SK-N-SH (cell line): ENCODE results near the gene DDX54. TPM values are rescaled to one million over a fixed set of nuclear protein-coding genes. Genes with fewer than 3 reads are reported as not detected.
A peak's percentile ranks its signal among the peaks of the same experiment; 100 is the strongest.

Source experiments
- CTCF ChIA-PET: fragments of 300-600, 350-600 bp; formaldehyde crosslinking; extraction: SDS; loops from one replicate; lab custom pipeline; 2021; lab: Yijun Ruan, JAX
- POLR2A ChIA-PET: fragments of 350-600 bp; sonication (Branson Sonifier 250); formaldehyde crosslinking; extraction: SDS; loops from one replicate; lab custom pipeline; 2020; ENCODE audit warnings: antibody characterized with exemption, inconsistent platforms; lab: Yijun Ruan, JAX
- DNase-seq: peaks from one replicate; pipeline ENCODE4 v3.0.0; 2012
- H2AFZ ChIP-seq: fragments of 200-600 bp; sonication (generic); 2 replicates; pipeline ENCODE4 v1.8.1; 2016; ENCODE audit warnings: antibody characterized with exemption, mild to moderate bottlenecking, low read depth
- H3F3A ChIP-seq: fragments of 200-600 bp; sonication (generic); replicated peaks from 2 replicates; pipeline ENCODE3; 2016; ENCODE audit warnings: antibody characterized with exemption, mild to moderate bottlenecking; ENCODE audit not compliant: insufficient read depth
- H3K27ac ChIP-seq, 2 experiments: fragments of 200-500 bp in 1 of 2; fragments of 200-600 bp in 1 of 2; sonication (Bioruptor generic) in 1 of 2; sonication (generic), shearing (Covaris generic) in 1 of 2; 2 replicates each; pipeline versions ENCODE4 v1.5.1 to v1.6.1; 2014 to 2016; ENCODE audit warnings: low read depth in 2 of 2, inconsistent platforms in 1 of 2, low read length in 1 of 2, mild to moderate bottlenecking in 1 of 2, mixed read lengths in 1 of 2
- H3K27me3 ChIP-seq: fragments of 200-600 bp; sonication (generic), shearing (Covaris generic); 2 replicates; pipeline ENCODE4 v1.6.1; 2016; ENCODE audit warnings: mixed run types; ENCODE audit not compliant: insufficient read depth
- H3K36me3 ChIP-seq, 2 experiments: fragments of 200-500 bp in 1 of 2; fragments of 200-600 bp in 1 of 2; sonication (Bioruptor generic) in 1 of 2; sonication (generic) in 1 of 2; replicated peaks in 1 of 2; 2 replicates each; pipeline versions ENCODE3 to v1.5.1; 2014 to 2016; ENCODE audit warnings: low read length in 1 of 2, mild to moderate bottlenecking in 1 of 2; ENCODE audit not compliant: insufficient read depth in 2 of 2, control insufficient read depth in 1 of 2
- H3K4me1 ChIP-seq, 2 experiments: fragments of 200-500 bp in 1 of 2; fragments of 200-600 bp in 1 of 2; sonication (Bioruptor generic) in 1 of 2; sonication (generic), shearing (Covaris generic) in 1 of 2; 2 replicates each; pipeline versions ENCODE4 v1.5.1 to v1.6.1; 2014 to 2016; ENCODE audit warnings: low read depth in 1 of 2, low read length in 1 of 2, mixed run types in 1 of 2; ENCODE audit not compliant: insufficient read depth in 2 of 2, control insufficient read depth in 1 of 2
- H3K4me2 ChIP-seq: fragments of 200-600 bp; sonication (generic), shearing (Covaris generic); 2 replicates; pipeline ENCODE4 v1.6.1; 2017; ENCODE audit warnings: mixed run types
- H3K4me3 ChIP-seq, 2 experiments: fragments of 200-500 bp in 1 of 2; fragments of 200-600 bp in 1 of 2; sonication (Bioruptor generic) in 1 of 2; sonication (generic), shearing (Covaris generic) in 1 of 2; 2 replicates each; pipeline versions ENCODE4 v1.5.1 to v1.8.1; 2014 to 2016; ENCODE audit warnings: low read depth in 2 of 2, inconsistent platforms in 1 of 2, low read length in 1 of 2, mild to moderate bottlenecking in 1 of 2, mixed read lengths in 1 of 2, moderate library complexity in 1 of 2
- H3K79me2 ChIP-seq: fragments of 200-600 bp; sonication (generic); 2 replicates; pipeline ENCODE4 v1.8.1; 2017; ENCODE audit warnings: mild to moderate bottlenecking; ENCODE audit not compliant: insufficient read depth
- H3K9ac ChIP-seq: fragments of 200-600 bp; sonication (generic); 2 replicates; pipeline ENCODE4 v1.6.1; 2017; ENCODE audit warnings: mixed run types
- H3K9me2 ChIP-seq: fragments of 200-600 bp; sonication (generic); 2 replicates; pipeline ENCODE4 v1.6.1; 2017; ENCODE audit warnings: mixed run types
- H3K9me3 ChIP-seq: fragments of 200-600 bp; sonication (generic); 2 replicates; pipeline ENCODE4 v1.6.1; 2017; ENCODE audit warnings: mixed run types, mild to moderate bottlenecking, moderate library complexity
- H4K20me1 ChIP-seq: fragments of 200-600 bp; sonication (generic); 2 replicates; pipeline ENCODE4 v1.6.1; 2017; ENCODE audit warnings: mild to moderate bottlenecking, mixed run types; ENCODE audit not compliant: insufficient read depth
- ELF1 ChIP-seq: IDR thresholded peaks from 2 replicates; pipeline ENCODE4 v1.4.0; 2012
- EZH2phosphoT487 ChIP-seq: fragments of 200-600 bp; sonication (generic); IDR thresholded peaks from 2 replicates; pipeline ENCODE4 v1.6.1; 2017; ENCODE audit warnings: low read depth, mixed run types, mild to moderate bottlenecking, antibody characterized with exemption, moderate library complexity, borderline replicate concordance
- GABPA ChIP-seq: IDR thresholded peaks from 2 replicates; pipeline ENCODE4 v1.4.0; 2012; ENCODE audit warnings: low read depth, mild to moderate bottlenecking
- GATA2 ChIP-seq: sonication (generic); formaldehyde crosslinking; IDR thresholded peaks from 2 replicates; pipeline ENCODE4 v1.5.0; 2020; ENCODE audit warnings: mild to moderate bottlenecking, missing genetic modification reagents
- MXI1 ChIP-seq: IDR thresholded peaks from 2 replicates; pipeline ENCODE4 v1.6.1; 2012; ENCODE audit warnings: mild to moderate bottlenecking, low read depth, low read length, improper control_type of control experiment
- POLR2AphosphoS5 ChIP-seq: IDR thresholded peaks from 2 replicates; pipeline ENCODE4 v1.6.1; 2012; ENCODE audit warnings: low read depth, low read length
- RAD21 ChIP-seq: IDR thresholded peaks from 2 replicates; pipeline ENCODE4 v1.6.1; 2012; ENCODE audit warnings: mild to moderate bottlenecking, low read length
- RCOR1 ChIP-seq: fragments of 150-350 bp; IDR thresholded peaks from 2 replicates; pipeline ENCODE4 v1.6.1; 2017; ENCODE audit warnings: antibody characterized with exemption, low read length
- SMC3 ChIP-seq: IDR thresholded peaks from 2 replicates; pipeline ENCODE4 v1.6.1; 2012; ENCODE audit warnings: low read depth, low read length, improper control_type of control experiment
- TCF12 ChIP-seq: IDR thresholded peaks from 2 replicates; pipeline ENCODE4 v1.4.0; 2012
- TEAD4 ChIP-seq: IDR thresholded peaks from 2 replicates; pipeline ENCODE4 v1.4.0; 2012; ENCODE audit warnings: mild to moderate bottlenecking, borderline replicate concordance; ENCODE audit not compliant: insufficient read depth
- YY1 ChIP-seq: IDR thresholded peaks from 2 replicates; pipeline ENCODE4 v1.4.0; 2012; ENCODE audit warnings: low read depth, mild to moderate bottlenecking
- whole genome bisulfite sequencing: methylation state at CpG from one replicate; pipeline ENCODE4 v1.1.6; 2017; ENCODE audit warnings: low lambda C conversion rate; 5-methylcytosine and 5-hydroxymethylcytosine counted together
- polyA plus RNA-seq, 3 experiments: library from polyadenylated mRNA; depleted of rRNA; stranded (reverse); fragments of >200 nt; gene quantifications; 2 replicates each; pipeline ENCODE4 v1.2.3, GENCODE V29; 2012
- TF ChIP-seq, protein P1 (sequence below): IDR thresholded peaks from 2 replicates; pipeline ENCODE4; 2012
- TF ChIP-seq, protein P2 (sequence below): fragments of 200-600 bp; sonication (generic); IDR thresholded peaks from 2 replicates; pipeline ENCODE4 v1.6.1; 2017; ENCODE audit warnings: antibody characterized with exemption, mild to moderate bottlenecking, moderate library complexity
- TF ChIP-seq, protein P3 (sequence below): fragments of 150-350 bp; IDR thresholded peaks from 2 replicates; pipeline ENCODE4 v1.6.1; 2017; ENCODE audit warnings: antibody characterized with exemption, low read length, low read depth, borderline replicate concordance

The DDX54 gene
- polyA plus RNA-seq, 1 of the 3 experiments (the other 2 are of a cell fraction) = 69.9 TPM

- Histone ChIP-seq H3K9ac (no peak overlapping the region), H3K4me1 (no peaks in the 10 kb centered on the region), H3K4me2 (no peak overlapping the region), H3K27ac (no peak overlapping the region), H3K9me3 (no peaks in the 10 kb centered on the region), H3F3A (no peaks in the 10 kb centered on the region), H3K36me3 (peaks cover 59 to 66% of the 10 kb centered on the region in 2 experiments), H3K79me2 (no peaks in the 10 kb centered on the region), H3K4me3 (no peak overlapping the region), H3K9me2 (no peaks in the 10 kb centered on the region), H3K27me3 (no peaks in the 10 kb centered on the region), H2AFZ (no peak overlapping the region), H4K20me1 (no peaks in the 10 kb centered on the region)
- peak; percentile 72 for TF ChIP-seq SMC3
- TF ChIP-seq YY1 = no peak
- TF ChIP-seq, protein P1, sequence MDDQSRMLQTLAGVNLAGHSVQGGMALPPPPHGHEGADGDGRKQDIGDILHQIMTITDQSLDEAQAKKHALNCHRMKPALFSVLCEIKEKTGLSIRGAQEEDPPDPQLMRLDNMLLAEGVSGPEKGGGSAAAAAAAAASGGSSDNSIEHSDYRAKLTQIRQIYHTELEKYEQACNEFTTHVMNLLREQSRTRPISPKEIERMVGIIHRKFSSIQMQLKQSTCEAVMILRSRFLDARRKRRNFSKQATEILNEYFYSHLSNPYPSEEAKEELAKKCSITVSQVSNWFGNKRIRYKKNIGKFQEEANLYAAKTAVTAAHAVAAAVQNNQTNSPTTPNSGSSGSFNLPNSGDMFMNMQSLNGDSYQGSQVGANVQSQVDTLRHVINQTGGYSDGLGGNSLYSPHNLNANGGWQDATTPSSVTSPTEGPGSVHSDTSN = no peak
- TF ChIP-seq POLR2AphosphoS5 = no peak
- TF ChIP-seq RAD21 = peak; percentile 88
- TF ChIP-seq, protein P2, sequence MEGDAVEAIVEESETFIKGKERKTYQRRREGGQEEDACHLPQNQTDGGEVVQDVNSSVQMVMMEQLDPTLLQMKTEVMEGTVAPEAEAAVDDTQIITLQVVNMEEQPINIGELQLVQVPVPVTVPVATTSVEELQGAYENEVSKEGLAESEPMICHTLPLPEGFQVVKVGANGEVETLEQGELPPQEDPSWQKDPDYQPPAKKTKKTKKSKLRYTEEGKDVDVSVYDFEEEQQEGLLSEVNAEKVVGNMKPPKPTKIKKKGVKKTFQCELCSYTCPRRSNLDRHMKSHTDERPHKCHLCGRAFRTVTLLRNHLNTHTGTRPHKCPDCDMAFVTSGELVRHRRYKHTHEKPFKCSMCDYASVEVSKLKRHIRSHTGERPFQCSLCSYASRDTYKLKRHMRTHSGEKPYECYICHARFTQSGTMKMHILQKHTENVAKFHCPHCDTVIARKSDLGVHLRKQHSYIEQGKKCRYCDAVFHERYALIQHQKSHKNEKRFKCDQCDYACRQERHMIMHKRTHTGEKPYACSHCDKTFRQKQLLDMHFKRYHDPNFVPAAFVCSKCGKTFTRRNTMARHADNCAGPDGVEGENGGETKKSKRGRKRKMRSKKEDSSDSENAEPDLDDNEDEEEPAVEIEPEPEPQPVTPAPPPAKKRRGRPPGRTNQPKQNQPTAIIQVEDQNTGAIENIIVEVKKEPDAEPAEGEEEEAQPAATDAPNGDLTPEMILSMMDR = peak; percentile 95
- ChIA-PET POLR2A (interaction anchor here (1.0 kb wide), 1 partner anchor 77 kb away, joined by 4 read pairs; no protein-coding TSS in a partner anchor), CTCF (interaction anchor here (0.6 to 10.9 kb wide), 48 partner anchors 9 to 738 kb away, joined by 3 to 113 read pairs (median 5); partner anchors contain the start of genes CFAP73, DDX54 and DTX1)
- 42% methylated on average over 10 of the region's 32 CpGs for WGBS
- peak; percentile 91 for DNase-seq
These were observed 10.6 kb downstream of the DDX54 start for GRCh38 chr12:113174461-113175384.

GRCh38 chr12:113173081-113173698 is 12.1 kb downstream of the DDX54 start:
- Histone ChIP-seq H3K9ac (no peak overlapping the region), H3K27me3 (no peaks in the 10 kb centered on the region), H3K36me3 (peaks cover 54 to 62% of the 10 kb centered on the region in 2 experiments), H4K20me1 (no peaks in the 10 kb centered on the region), H3K4me1 (no peaks in the 10 kb centered on the region), H3F3A (no peaks in the 10 kb centered on the region), H3K9me2 (no peaks in the 10 kb centered on the region), H3K9me3 (no peaks in the 10 kb centered on the region), H2AFZ (no peak overlapping the region), H3K79me2 (no peaks in the 10 kb centered on the region), H3K4me2 (no peak overlapping the region), H3K4me3 (no peak overlapping the region), H3K27ac (no peak overlapping the region)
- DNase-seq = no peak
- POLR2A ChIA-PET = interaction anchor here (1.3 kb wide), 1 partner anchor 11 kb away, joined by 3 read pairs; no protein-coding TSS in a partner anchor
- CTCF ChIA-PET = interaction anchor here (1.0 to 10.9 kb wide), 18 partner anchors 8 to 762 kb away, joined by 3 to 113 read pairs (median 10); partner anchors contain the start of genes DDX54 and DTX1
- no peak for TF ChIP-seq RCOR1
- TF ChIP-seq ELF1 = no peak
- no peak for TF ChIP-seq GATA2
- TF ChIP-seq TCF12 = no peak
- TF ChIP-seq MXI1 = no peak
- no peak for TF ChIP-seq EZH2phosphoT487
- TF ChIP-seq, protein P2 = no peak
- TF ChIP-seq, protein P3, sequence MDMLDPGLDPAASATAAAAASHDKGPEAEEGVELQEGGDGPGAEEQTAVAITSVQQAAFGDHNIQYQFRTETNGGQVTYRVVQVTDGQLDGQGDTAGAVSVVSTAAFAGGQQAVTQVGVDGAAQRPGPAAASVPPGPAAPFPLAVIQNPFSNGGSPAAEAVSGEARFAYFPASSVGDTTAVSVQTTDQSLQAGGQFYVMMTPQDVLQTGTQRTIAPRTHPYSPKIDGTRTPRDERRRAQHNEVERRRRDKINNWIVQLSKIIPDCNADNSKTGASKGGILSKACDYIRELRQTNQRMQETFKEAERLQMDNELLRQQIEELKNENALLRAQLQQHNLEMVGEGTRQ = no peak
- no peak for TF ChIP-seq TEAD4
- no peak for TF ChIP-seq GABPA
- TF ChIP-seq, protein P1 = no peak
- WGBS = 96% methylated on average over 7 of the region's 7 CpGs
